Keratinocyte (primary cell): Measurements from ENCODE around the gene RBM42. TPM values are rescaled to one million over a fixed set of nuclear protein-coding genes. Genes with fewer than 3 reads are reported as not detected.

Source experiments
- DNase-seq: peaks from one replicate; pipeline ENCODE4 v3.0.0-alpha.2; 2011; ENCODE audit warnings: low read depth, missing footprints, low spot score
- FAIRE-seq: peaks from 2 replicates; lab custom pipeline; 2011; peaks lifted over from hg19 to GRCh38; lab: Jason Lieb, UNC
- H2AFZ ChIP-seq: 2 replicates; pipeline ENCODE4 v1.6.0; 2012; ENCODE audit warnings: low read length, control low read depth, inconsistent platforms; ENCODE audit not compliant: control insufficient read depth
- H3K27ac ChIP-seq: 2 replicates; pipeline ENCODE4 v1.5.1; 2011; ENCODE audit warnings: low read length; ENCODE audit not compliant: control insufficient read depth, insufficient read depth
- H3K27me3 ChIP-seq: 3 replicates; pipeline ENCODE4 v1.6.0; 2011; ENCODE audit warnings: low read length; ENCODE audit not compliant: control insufficient read depth, insufficient read depth; ENCODE audit errors: extremely low read depth
- H3K36me3 ChIP-seq, 2 experiments: 2 replicates in 1 of 2; 3 replicates in 1 of 2; pipeline ENCODE4 v1.5.1; 2011; ENCODE audit warnings: low read length in 2 of 2, mild to moderate bottlenecking in 1 of 2; ENCODE audit not compliant: control insufficient read depth in 2 of 2, insufficient read depth in 2 of 2; ENCODE audit errors: extremely low read depth in 1 of 2
- H3K4me1 ChIP-seq: 3 replicates; pipeline ENCODE4 v1.5.1; 2011; ENCODE audit warnings: low read length; ENCODE audit not compliant: control insufficient read depth, insufficient read depth; ENCODE audit errors: extremely low read depth
- H3K4me2 ChIP-seq: 3 replicates; pipeline ENCODE4 v1.6.0; 2011; ENCODE audit warnings: low read depth, low read length; ENCODE audit not compliant: control insufficient read depth, insufficient read depth; ENCODE audit errors: extremely low read depth
- H3K4me3 ChIP-seq, 3 experiments: fragments of 200-600 bp in 1 of 3; sonication (generic) in 1 of 3; 2 replicates in 2 of 3; 3 replicates in 1 of 3; pipeline ENCODE4 v1.5.1; 2011 to 2016; ENCODE audit warnings: low read length in 3 of 3, mild to moderate bottlenecking in 3 of 3, control low read depth in 2 of 3, inconsistent platforms in 1 of 3, low read depth in 1 of 3, mixed read lengths in 1 of 3, mixed run types in 1 of 3, moderate library complexity in 1 of 3; ENCODE audit not compliant: control insufficient read depth in 2 of 3, insufficient read depth in 2 of 3; ENCODE audit errors: extremely low read depth in 1 of 3
- H3K79me2 ChIP-seq: 2 replicates; pipeline ENCODE4 v1.6.0; 2012; ENCODE audit warnings: low read length; ENCODE audit not compliant: control insufficient read depth, insufficient read depth
- H3K9ac ChIP-seq: 3 replicates; pipeline ENCODE4 v1.6.0; 2011; ENCODE audit warnings: low read length; ENCODE audit not compliant: control insufficient read depth, insufficient read depth; ENCODE audit errors: extremely low read depth
- H3K9me1 ChIP-seq: 3 replicates; pipeline ENCODE4 v1.6.0; 2011; ENCODE audit warnings: low read length; ENCODE audit not compliant: control insufficient read depth, insufficient read depth; ENCODE audit errors: extremely low read depth
- H3K9me3 ChIP-seq: 2 replicates; pipeline ENCODE4 v1.5.1; 2012; ENCODE audit warnings: low read depth, low read length; ENCODE audit not compliant: control insufficient read depth
- H4K20me1 ChIP-seq: 3 replicates; pipeline ENCODE4 v1.6.0; 2011; ENCODE audit warnings: low read length; ENCODE audit not compliant: control insufficient read depth, insufficient read depth; ENCODE audit errors: extremely low read depth
- CTCF ChIP-seq, 3 experiments: IDR thresholded peaks in 1 of 3; conservative IDR thresholded peaks in 1 of 3; optimal IDR thresholded peaks in 1 of 3; 2 replicates in 2 of 3; 3 replicates in 1 of 3; pipeline versions ENCODE3 to v1.5.1; 2011; ENCODE audit warnings: low read length in 3 of 3, mild to moderate bottlenecking in 3 of 3, moderate library complexity in 2 of 3, control low read depth in 1 of 3, inconsistent platforms in 1 of 3; ENCODE audit not compliant: insufficient read depth in 2 of 3; ENCODE audit errors: extremely low read depth in 1 of 3
- EZH2 ChIP-seq: IDR thresholded peaks from one replicate; pipeline ENCODE4 v1.6.1; 2012; ENCODE audit warnings: inconsistent platforms, mild to moderate bottlenecking, low read length, moderate library complexity
- dilution Hi-C: fragments of 300-500 bp; cut with MboI; formaldehyde crosslinking; loops from one replicate; pipeline ENCODE4 v1.7.0; 2020; ENCODE audit warnings: low sequenced_read_pairs; ENCODE audit not compliant: extremely low pct_ligation_motif_present
- polyA plus RNA-seq, 5 experiments: library from polyadenylated mRNA; depleted of rRNA in 3 of 5; stranded (reverse) in 3 of 5; stranded (forward) in 1 of 5; unstranded in 1 of 5; fragments of >200 nt; gene quantifications; 1 replicate in 1 of 5; 2 replicates in 3 of 5; 3 replicates in 1 of 5; pipeline versions ENCODE4 v1.2.1 to v1.2.3, GENCODE V29; 2011 to 2012; ENCODE audit warnings: missing spikeins in 2 of 5, low read depth in 1 of 5, low replicate concordance in 1 of 5

The RBM42 gene
- polyA plus RNA-seq, 1 donor (not counting 4 experiments of a cell fraction or from before 2014, with no cell fraction given) = 29.8 TPM

GRCh38 chr19:35673121-35673804 lies 44.4 kb downstream of the RBM42 start:
- dilution Hi-C loops = no loop called here
- Histone ChIP-seq H3K4me2 (peak overlapping the region; percentile 69), H3K9ac (peak overlapping the region; percentile 22), H3K9me1 (no peaks in the 10 kb centered on the region), H3K27ac (no peak overlapping the region), H4K20me1 (no peaks in the 10 kb centered on the region), H3K9me3 (no peaks in the 10 kb centered on the region), H2AFZ (peak overlapping the region; percentile 85), H3K4me3 (peak overlapping the region; percentile 38 to 63 (median 56)), H3K4me1 (peaks cover 7% of the 10 kb centered on the region), H3K36me3 (no peaks in the 10 kb centered on the region), H3K27me3 (peaks cover 14% of the 10 kb centered on the region), H3K79me2 (no peaks in the 10 kb centered on the region)
- peak; percentile 42 for DNase-seq
- FAIRE-seq = peak; percentile 75
- TF ChIP-seq CTCF (optimal IDR thresholded peaks at IDR 0.05 in 1 of 3, IDR thresholded peaks at IDR 0.05 in 1 of 3, conservative IDR thresholded peaks at IDR 0.05 in 1 of 3; ENCODE audit: extremely low read depth in 1 of 3, insufficient read depth in 2 of 3, low read length in 3 of 3) (no peak), EZH2 (no peak)

- Histone ChIP-seq H3K79me2 (no peaks in the 10 kb centered on the region), H4K20me1 (no peaks in the 10 kb centered on the region), H3K9me3 (no peaks in the 10 kb centered on the region), H3K9me1 (no peaks in the 10 kb centered on the region), H3K27ac (no peak overlapping the region), H3K9ac (no peak overlapping the region), H3K36me3 (no peaks in the 10 kb centered on the region), H3K27me3 (peaks cover 8% of the 10 kb centered on the region), H3K4me3 (no peak overlapping the region), H3K4me1 (peaks cover 7% of the 10 kb centered on the region), H2AFZ (no peak overlapping the region), H3K4me2 (no peak overlapping the region)
- TF ChIP-seq EZH2 (no peak), CTCF (optimal IDR thresholded peaks at IDR 0.05 in 1 of 3, IDR thresholded peaks at IDR 0.05 in 1 of 3, conservative IDR thresholded peaks at IDR 0.05 in 1 of 3; ENCODE audit: extremely low read depth in 1 of 3, insufficient read depth in 2 of 3, low read length in 3 of 3) (no peak)
- dilution Hi-C loops = no loop called here
- DNase-seq (no peak), FAIRE-seq (no peak)
Measured at GRCh38 chr19:35675589-35676140, 46.8 kb downstream of the RBM42 start.

Other genes with a start within 250 kb of the RBM42 start
- gene FFAR2, start 180.8 kb upstream of the RBM42 start, polyA plus RNA-seq = not detected in 3 replicates
- gene KRTDAP, start 138.6 kb upstream of the RBM42 start, polyA plus RNA-seq = 53.5 to 188 TPM (median 85.4 TPM) in 3 replicates
- gene DMKN, start 115.4 kb upstream of the RBM42 start, polyA plus RNA-seq = 235 to 251 TPM (median 238 TPM) in 3 replicates
- 28.8 to 59.0 TPM (median 49.0 TPM) in 3 replicates for gene SBSN, start 100.7 kb upstream of the RBM42 start, polyA plus RNA-seq
- gene GAPDHS, start 95.6 kb upstream of the RBM42 start, polyA plus RNA-seq = 0.08 TPM in 1 of 3 replicates, not detected in the others
- 130 to 206 TPM (median 134 TPM) in 3 replicates for gene TMEM147, start 83.4 kb upstream of the RBM42 start, polyA plus RNA-seq
- gene ATP4A, start 65.4 kb upstream of the RBM42 start, polyA plus RNA-seq = not detected in 3 replicates
- gene PMIS2, start 42.9 kb upstream of the RBM42 start, polyA plus RNA-seq = not detected in 3 replicates
- 3.1 to 3.7 TPM (median 3.5 TPM) in 3 replicates for gene HAUS5, start 16.3 kb upstream of the RBM42 start, polyA plus RNA-seq
- 0.14 to 0.99 TPM (median 0.43 TPM) in 3 replicates for gene ETV2, start 12.7 kb downstream of the RBM42 start, polyA plus RNA-seq
- 509 to 705 TPM (median 560 TPM) in 3 replicates for gene COX6B1, start 19.3 kb downstream of the RBM42 start, polyA plus RNA-seq
- 0.05 to 0.15 TPM (median 0.09 TPM) in 3 replicates for gene UPK1A, start 37.5 kb downstream of the RBM42 start, polyA plus RNA-seq
- not detected in 3 replicates for gene ZBTB32, start 75.5 kb downstream of the RBM42 start, polyA plus RNA-seq
- 7.7 to 16.7 TPM (median 8.8 TPM) in 3 replicates for gene KMT2B, start 89.0 kb downstream of the RBM42 start, polyA plus RNA-seq
- 0.27 to 1.2 TPM (median 0.34 TPM) in 3 replicates for gene IGFLR1, start 113.4 kb downstream of the RBM42 start, polyA plus RNA-seq
- 8.9 to 14.7 TPM (median 11.4 TPM) in 3 replicates for gene U2AF1L4, start 116.4 kb downstream of the RBM42 start, polyA plus RNA-seq
- gene PSENEN, start 116.6 kb downstream of the RBM42 start, polyA plus RNA-seq = 36.2 to 53.8 TPM (median 49.7 TPM) in 3 replicates
- gene LIN37, start 119.5 kb downstream of the RBM42 start, polyA plus RNA-seq = 6.7 to 11.8 TPM (median 9.2 TPM) in 3 replicates
- not detected in 3 replicates for gene HSPB6, start 128.0 kb downstream of the RBM42 start, polyA plus RNA-seq
- gene PROSER3, start 129.1 kb downstream of the RBM42 start, polyA plus RNA-seq = 5.3 to 15.5 TPM (median 5.5 TPM) in 3 replicates
- gene ARHGAP33, start 146.5 kb downstream of the RBM42 start, polyA plus RNA-seq = 0.23 to 0.93 TPM (median 0.49 TPM) in 3 replicates
- gene PRODH2, start 183.8 kb downstream of the RBM42 start, polyA plus RNA-seq = not detected in 3 replicates
- not detected in 3 replicates for gene NPHS1, start 223.5 kb downstream of the RBM42 start, polyA plus RNA-seq
- 0.02 TPM in 1 of 3 replicates, not detected in the others for gene KIRREL2, start 227.9 kb downstream of the RBM42 start, polyA plus RNA-seq
- gene APLP1, start 239.5 kb downstream of the RBM42 start, polyA plus RNA-seq = 0.50 to 0.95 TPM (median 0.66 TPM) in 3 replicates